ENCODE data around the gene NUDT9.
"Not testable (repeated sequence)": the region's sequence is repeated elsewhere in the genome, so short reads cannot be mapped to it uniquely, and the experiment has no call there.

Gene NUDT9

GRCh38 chr4:87444741-87445140 is 22.4 kb downstream of the NUDT9 start:
- TF ChIP-seq, protein P1, sequence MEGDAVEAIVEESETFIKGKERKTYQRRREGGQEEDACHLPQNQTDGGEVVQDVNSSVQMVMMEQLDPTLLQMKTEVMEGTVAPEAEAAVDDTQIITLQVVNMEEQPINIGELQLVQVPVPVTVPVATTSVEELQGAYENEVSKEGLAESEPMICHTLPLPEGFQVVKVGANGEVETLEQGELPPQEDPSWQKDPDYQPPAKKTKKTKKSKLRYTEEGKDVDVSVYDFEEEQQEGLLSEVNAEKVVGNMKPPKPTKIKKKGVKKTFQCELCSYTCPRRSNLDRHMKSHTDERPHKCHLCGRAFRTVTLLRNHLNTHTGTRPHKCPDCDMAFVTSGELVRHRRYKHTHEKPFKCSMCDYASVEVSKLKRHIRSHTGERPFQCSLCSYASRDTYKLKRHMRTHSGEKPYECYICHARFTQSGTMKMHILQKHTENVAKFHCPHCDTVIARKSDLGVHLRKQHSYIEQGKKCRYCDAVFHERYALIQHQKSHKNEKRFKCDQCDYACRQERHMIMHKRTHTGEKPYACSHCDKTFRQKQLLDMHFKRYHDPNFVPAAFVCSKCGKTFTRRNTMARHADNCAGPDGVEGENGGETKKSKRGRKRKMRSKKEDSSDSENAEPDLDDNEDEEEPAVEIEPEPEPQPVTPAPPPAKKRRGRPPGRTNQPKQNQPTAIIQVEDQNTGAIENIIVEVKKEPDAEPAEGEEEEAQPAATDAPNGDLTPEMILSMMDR (IDR thresholded peaks at IDR 0.05; ENCODE audit: control insufficient read depth, insufficient read depth, low read depth, low read length, missing control alignments): no peak
- no peak overlapping the region for H3K4me3 ChIP-seq (ENCODE audit: control insufficient read depth, low read depth, low read length)
- DNase-seq (ENCODE audit: low read depth): no peak

GRCh38 chr4:87445964-87446363 is 23.6 kb downstream of the NUDT9 start:
- DNase-seq (ENCODE audit: low read depth): no peak
- TF ChIP-seq, protein P1 (IDR thresholded peaks at IDR 0.05; ENCODE audit: control insufficient read depth, insufficient read depth, low read depth, low read length, missing control alignments): no peak
- H3K4me3 ChIP-seq (ENCODE audit: control insufficient read depth, low read depth, low read length): no peak overlapping the region

DNA sequence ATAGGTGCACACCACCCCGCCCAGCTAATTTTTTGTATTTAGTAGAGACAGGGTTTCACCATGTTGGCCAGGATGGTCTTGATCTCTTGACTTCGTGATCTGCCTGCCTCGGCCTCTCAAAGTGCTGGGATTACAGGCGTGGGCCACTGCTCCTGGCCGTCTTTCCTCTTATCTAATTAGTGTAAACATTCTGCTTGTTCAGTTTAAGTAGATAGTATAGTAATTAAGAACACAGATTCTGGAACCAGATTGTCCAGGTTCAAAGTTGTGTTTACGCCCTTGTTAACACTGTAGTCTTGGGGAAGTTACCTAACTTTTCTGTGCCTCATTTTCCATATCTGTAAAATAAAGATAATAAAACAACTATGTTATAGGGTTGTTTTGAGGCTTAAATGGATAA is 24.0 kb downstream of the NUDT9 start:
- DNase-seq (ENCODE audit: low read depth): not testable (repeated sequence)

GRCh38 chr4:87451537-87451936 is 29.2 kb downstream of the NUDT9 start:
- DNase-seq (ENCODE audit: low read depth): no peak
- TF ChIP-seq, protein P1 (IDR thresholded peaks at IDR 0.05; ENCODE audit: control insufficient read depth, insufficient read depth, low read depth, low read length, missing control alignments): no peak
- no peak overlapping the region for H3K4me3 ChIP-seq (ENCODE audit: control insufficient read depth, low read depth, low read length)

More for the DNA sequence above, 24.0 kb downstream of the NUDT9 start:
- H3K4me3 ChIP-seq (ENCODE audit: control insufficient read depth, low read depth, low read length): not testable (repeated sequence)

- H3K4me3 ChIP-seq (ENCODE audit: control insufficient read depth, low read depth, low read length): no peak overlapping the region
- TF ChIP-seq, protein P1 (IDR thresholded peaks at IDR 0.05; ENCODE audit: control insufficient read depth, insufficient read depth, low read depth, low read length, missing control alignments): no peak
- no peak for DNase-seq (ENCODE audit: low read depth)
Observed at GRCh38 chr4:87458913-87459312, 36.5 kb downstream of the NUDT9 start.

GRCh38 chr4:87461281-87461700 is 38.9 kb downstream of the NUDT9 start:
- no peak for DNase-seq (ENCODE audit: low read depth)
- H3K4me3 ChIP-seq (ENCODE audit: control insufficient read depth, low read depth, low read length): no peak overlapping the region
- TF ChIP-seq, protein P1 (IDR thresholded peaks at IDR 0.05; ENCODE audit: control insufficient read depth, insufficient read depth, low read depth, low read length, missing control alignments): no peak

- no peak overlapping the region for H3K4me3 ChIP-seq (ENCODE audit: control insufficient read depth, low read depth, low read length)
- no peak for DNase-seq (ENCODE audit: low read depth)
- TF ChIP-seq, protein P1 (IDR thresholded peaks at IDR 0.05; ENCODE audit: control insufficient read depth, insufficient read depth, low read depth, low read length, missing control alignments): no peak
Observed at GRCh38 chr4:87462102-87462501, 39.7 kb downstream of the NUDT9 start.

Data from AG09309 (cell line).